ENCODE data around the gene TXNDC11. TPM values are rescaled to one million over a fixed set of nuclear protein-coding genes. Genes with fewer than 3 reads are reported as not detected.

Gene TXNDC11
- total and polyA plus RNA-seq, 10 of the 15 experiments (the other 5 are each of a cell fraction or from before 2014, with no cell fraction given): 1.7 to 86.7 (median 54.4) TPM

GRCh38 chr16:11744075-11744470 lies 1.4 kb upstream of the TXNDC11 start:
- FAIRE-seq (no peak), ATAC-seq (no peak), DNase-seq (ENCODE audit: low read depth, low spot score) (no peak)
- Histone ChIP-seq H3K9ac (ENCODE audit: control insufficient read depth, insufficient read depth, low read length) (no peak overlapping the region), H3K9me3 (replicated peaks; ENCODE audit: control insufficient read depth, insufficient read depth, low read length) (no peaks in the 10 kb centered on the region), H3K27me3 (replicated peaks in 1 of 2; ENCODE audit: control insufficient read depth in 2 of 2, insufficient read depth in 2 of 2, low read length in 1 of 2) (no peaks in the 10 kb centered on the region), H2AFZ (ENCODE audit: control insufficient read depth, low read depth, low read length) (no peak overlapping the region), H3K4me2 (ENCODE audit: control insufficient read depth, insufficient read depth) (no peak overlapping the region), H3K36me3 (ENCODE audit: control insufficient read depth in 2 of 2, insufficient read depth in 2 of 2, low read length in 1 of 2) (no peaks in the 10 kb centered on the region; a peak in 1 of 4 replicates), H3K27ac (ENCODE audit: control insufficient read depth, insufficient read depth) (no peak overlapping the region; the same call in 1 of the 2 replicates), H3K4me3 (no peak overlapping the region), H3K79me2 (ENCODE audit: control insufficient read depth, insufficient read depth, low read length) (peaks cover 45% of the 10 kb centered on the region), H3K4me1 (ENCODE audit: control insufficient read depth, insufficient read depth, low read length) (peaks cover 7% of the 10 kb centered on the region), H4K20me1 (ENCODE audit: control insufficient read depth, insufficient read depth) (no peaks in the 10 kb centered on the region; the same call in 1 of the 2 replicates)
- ChIA-PET POLR2A (interaction anchor here (0.7 to 9.2 kb wide), 13 partner anchors 9 to 172 kb away, joined by 3 to 164 read pairs (median 4); partner anchors contain the start of genes GSPT1, RSL1D1 and ZC3H7A), RAD21 (ENCODE audit: unreplicated experiment) (interaction anchor here (0.6 to 3.8 kb wide), 12 partner anchors 11 to 129 kb away, joined by 3 to 53 read pairs (median 6); partner anchors contain the start of gene ZC3H7A), SMC1A (ENCODE audit: uncharacterized antibody, unreplicated experiment) (interaction anchor here (0.6 to 9.4 kb wide), 15 partner anchors 9 to 227 kb away, joined by 3 to 124 read pairs (median 5); partner anchors contain the start of gene ZC3H7A), CTCF (interaction anchor here (0.8 to 5.3 kb wide), 10 partner anchors 9 to 212 kb away, joined by 3 to 42 read pairs (median 4); partner anchors contain the start of gene ZC3H7A)
- TF ChIP-seq POLR2A (IDR thresholded peaks at IDR 0.05; ENCODE audit: low read depth, low read length) (no peak), PRDM15 (CRISPR knock-in tag; IDR thresholded peaks at IDR 0.05) (no peak), PBX3 (IDR thresholded peaks at IDR 0.05; ENCODE audit: insufficient replicate concordance, low read depth, low read length) (no peak), JUND (IDR thresholded peaks at IDR 0.05; ENCODE audit: low read depth, low read length) (no peak), NFIC (IDR thresholded peaks at IDR 0.05; ENCODE audit: low read depth, low read length) (no peak), HCFC1 (IDR thresholded peaks at IDR 0.05; ENCODE audit: low read length) (no peak), CHD1 (IDR thresholded peaks at IDR 0.05; ENCODE audit: low read depth, low read length) (no peak), IRF3 (IDR thresholded peaks at IDR 0.05) (no peak), BRCA1 (IDR thresholded peaks at IDR 0.05; ENCODE audit: low read depth, low read length) (no peak), MTA2 (IDR thresholded peaks at IDR 0.05; ENCODE audit: low read depth) (no peak), WRNIP1 (IDR thresholded peaks at IDR 0.05; ENCODE audit: borderline replicate concordance, low read depth, low read length) (no peak), MEF2B (IDR thresholded peaks at IDR 0.05; ENCODE audit: partially characterized antibody, poor library complexity, severe bottlenecking) (no peak)
- no TSS peak for BruUV-seq (replicated peaks)
- 96% methylated on average over 5 of the region's 5 CpGs for WGBS (ENCODE audit: insufficient coverage, insufficient replicate concordance, low lambda C conversion rate, missing lambda C conversion rate)
- in situ Hi-C loops (cut with MboI) (no loop called here), intact Hi-C loops (cut with micrococcal nuclease; ENCODE audit: unreplicated experiment) (loop anchor here (5.0 kb wide), 1 partner anchor 38 kb away; no protein-coding TSS in a partner anchor)
